Activated naive CD4-positive, alpha-beta T cell (primary cell): ENCODE data around the gene SBF1.
"Not testable (repeated sequence)": the region's sequence is repeated elsewhere in the genome, so short reads cannot be mapped to it uniquely, and the experiment has no call there.

Experiments
- DNase-seq, 4 experiments: peaks; one replicate each; lab custom pipeline; 2025; lab: John Stamatoyannopoulos, UW

Gene SBF1

GRCh38 chr22:50422961-50423815 is 51.6 kb downstream of the SBF1 start:
- DNase-seq, result no peak

- DNase-seq, result no peak
These were observed 52.8 kb downstream of the SBF1 start for GRCh38 chr22:50422046-50422445.

- DNase-seq, result no peak
These were observed 54.3 kb downstream of the SBF1 start for GRCh38 chr22:50420581-50420980.

GRCh38 chr22:50420015-50420414 is 54.8 kb downstream of the SBF1 start:
- DNase-seq, result no peak

GRCh38 chr22:50419116-50419515 is 55.7 kb downstream of the SBF1 start:
- no peak for DNase-seq

DNA sequence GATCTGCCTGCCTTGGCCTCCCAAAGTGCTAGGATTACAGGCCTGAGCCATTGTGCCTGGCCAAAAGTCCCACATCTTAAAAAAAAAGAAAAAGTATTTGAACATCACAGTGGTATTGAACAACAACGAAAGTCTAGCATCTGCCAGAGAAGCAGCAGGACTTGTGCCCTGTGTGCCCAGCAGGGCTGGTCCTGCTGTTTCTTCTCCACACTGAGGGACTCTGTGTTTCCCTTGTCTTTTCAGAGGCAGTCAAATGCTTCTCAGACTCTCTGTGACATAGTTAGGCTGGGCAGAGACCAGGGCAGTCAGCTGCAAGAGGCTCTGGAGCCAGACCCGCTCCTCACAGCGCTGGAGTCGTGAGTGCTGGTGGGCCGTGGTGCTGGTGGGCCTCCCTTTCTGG is 56.2 kb downstream of the SBF1 start:
- no peak for DNase-seq

DNA sequence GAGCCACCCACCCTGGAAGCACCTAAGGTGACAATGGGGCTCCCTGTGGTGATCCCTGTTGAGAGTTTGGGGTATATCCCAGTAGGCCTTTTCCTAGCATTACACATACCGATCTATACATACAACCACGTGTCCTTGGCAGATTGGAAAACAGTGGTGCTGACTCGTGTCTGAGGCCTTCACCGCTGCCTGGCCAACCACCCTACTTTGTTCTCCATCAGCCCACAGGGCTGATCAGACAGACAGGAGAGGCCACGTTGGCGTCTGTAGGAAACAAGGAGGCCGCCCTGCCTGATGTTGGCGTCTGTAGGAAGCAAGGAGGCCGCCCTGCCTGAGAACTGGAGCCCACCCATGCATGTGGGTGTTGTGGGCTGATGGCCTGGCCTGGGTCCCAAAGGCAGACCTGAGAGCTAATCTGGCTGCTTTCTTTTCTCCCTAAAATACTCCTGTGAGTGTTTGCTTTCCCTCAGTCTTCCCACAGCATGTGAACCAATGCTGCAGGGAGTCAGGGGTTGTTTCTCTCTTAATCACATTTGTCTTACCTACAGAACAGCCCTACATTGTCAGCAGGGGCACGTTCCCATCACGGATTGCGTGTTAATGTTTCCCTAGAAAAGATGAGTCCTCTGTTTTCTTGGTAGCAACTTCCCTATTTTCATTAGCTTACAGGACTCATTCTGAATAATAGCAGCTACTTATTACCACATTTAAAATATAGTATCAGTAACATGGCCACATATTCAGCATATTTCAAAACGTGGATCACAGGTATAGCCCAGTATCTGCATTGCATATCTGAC is 57.2 kb downstream of the SBF1 start:
- DNase-seq, result no peak

- DNase-seq, result no peak
These were observed 57.8 kb downstream of the SBF1 start for GRCh38 chr22:50416996-50417395.

- DNase-seq, result no peak
These were observed 59.4 kb downstream of the SBF1 start for GRCh38 chr22:50415426-50415825.

- no peak for DNase-seq
These were observed 60.2 kb downstream of the SBF1 start for GRCh38 chr22:50414476-50415248.

- not testable (repeated sequence) for DNase-seq
These were observed 65.9 kb downstream of the SBF1 start for GRCh38 chr22:50408954-50409353.

DNA sequence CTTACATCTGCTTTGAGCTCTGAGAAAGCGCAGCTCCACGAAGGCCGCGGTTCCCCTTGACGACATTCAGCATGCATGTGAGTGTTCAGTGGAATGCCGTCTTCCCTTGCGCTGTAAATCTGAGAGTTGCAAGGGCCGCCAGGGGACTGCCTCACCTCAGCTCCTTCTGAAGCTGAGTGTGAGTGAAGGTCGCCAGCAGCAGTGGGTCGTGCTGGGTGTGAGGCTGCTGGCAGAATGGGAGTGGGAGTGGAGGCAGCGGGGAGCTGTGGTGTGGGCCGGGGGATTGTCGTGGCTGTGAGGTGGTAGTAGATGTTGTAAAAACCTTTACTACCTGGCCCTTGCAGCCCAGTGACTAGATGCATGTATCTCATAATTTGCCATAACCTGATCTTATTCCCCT is 66.5 kb downstream of the SBF1 start:
- no peak for DNase-seq

DNA sequence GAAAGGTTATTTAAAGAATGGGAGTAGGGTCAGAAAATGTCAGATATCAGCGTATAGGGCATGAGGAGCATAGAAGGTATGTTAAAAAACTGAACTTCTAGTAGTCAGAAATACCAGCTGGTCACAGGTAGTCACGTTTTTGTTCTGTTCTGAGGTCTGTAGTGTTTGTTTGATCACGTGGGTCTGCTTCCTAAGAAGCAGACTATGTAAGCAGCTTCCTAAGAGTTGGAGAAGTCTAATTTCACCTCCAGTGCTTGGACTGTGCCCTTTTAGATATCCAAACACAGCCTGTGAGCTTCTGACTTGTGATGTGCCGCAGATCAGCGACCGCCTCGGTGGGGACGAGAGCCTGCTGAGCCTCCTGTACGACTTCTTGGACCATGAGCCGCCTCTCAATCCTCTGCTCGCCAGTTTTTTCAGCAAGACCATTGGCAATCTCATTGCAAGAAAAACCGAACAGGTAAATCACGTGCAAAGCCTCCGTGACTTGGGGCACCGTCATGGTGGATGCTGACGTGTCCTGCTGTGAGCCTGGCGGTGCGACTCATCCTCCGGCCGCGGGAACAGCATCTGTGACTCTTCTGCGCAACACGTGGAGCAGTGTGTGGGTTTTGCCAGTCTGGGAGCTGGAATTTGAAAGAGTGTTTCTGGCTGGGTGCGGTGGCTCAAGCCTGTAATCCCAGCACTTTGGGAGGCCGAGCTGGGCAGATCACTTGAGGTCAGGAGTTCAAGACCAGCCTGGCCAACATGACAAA is 68.2 kb downstream of the SBF1 start:
- no peak for DNase-seq

GRCh38 chr22:50403701-50404101 is 71.1 kb downstream of the SBF1 start:
- no peak for DNase-seq

- no peak for DNase-seq
These were observed 72.9 kb downstream of the SBF1 start for GRCh38 chr22:50401907-50402306.

DNA sequence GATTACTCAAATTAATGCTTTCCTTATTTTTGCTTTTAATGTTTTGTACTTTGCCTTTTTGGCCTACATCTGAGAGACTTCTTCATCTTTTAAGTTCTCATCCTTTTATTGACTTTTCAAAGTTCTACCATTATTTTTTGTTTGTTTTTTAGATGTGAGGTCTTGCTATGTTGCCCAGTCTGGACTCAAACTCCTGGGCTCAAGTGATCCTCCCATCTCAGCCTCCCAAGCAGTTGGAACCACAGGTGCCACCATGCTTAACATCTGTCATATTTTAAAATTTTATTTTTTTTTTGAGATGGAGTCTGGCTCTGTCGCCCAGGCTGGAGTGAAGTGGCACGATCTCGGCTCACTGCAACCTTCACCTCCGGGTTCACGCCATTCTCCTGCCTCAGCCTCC is 73.9 kb downstream of the SBF1 start:
- DNase-seq, result no peak

- DNase-seq, result no peak
These were observed 74.4 kb downstream of the SBF1 start for GRCh38 chr22:50400406-50400805.

GRCh38 chr22:50399751-50400331 is 75.0 kb downstream of the SBF1 start:
- DNase-seq, result peak in 1 of 4 experiments; percentile 11

DNA sequence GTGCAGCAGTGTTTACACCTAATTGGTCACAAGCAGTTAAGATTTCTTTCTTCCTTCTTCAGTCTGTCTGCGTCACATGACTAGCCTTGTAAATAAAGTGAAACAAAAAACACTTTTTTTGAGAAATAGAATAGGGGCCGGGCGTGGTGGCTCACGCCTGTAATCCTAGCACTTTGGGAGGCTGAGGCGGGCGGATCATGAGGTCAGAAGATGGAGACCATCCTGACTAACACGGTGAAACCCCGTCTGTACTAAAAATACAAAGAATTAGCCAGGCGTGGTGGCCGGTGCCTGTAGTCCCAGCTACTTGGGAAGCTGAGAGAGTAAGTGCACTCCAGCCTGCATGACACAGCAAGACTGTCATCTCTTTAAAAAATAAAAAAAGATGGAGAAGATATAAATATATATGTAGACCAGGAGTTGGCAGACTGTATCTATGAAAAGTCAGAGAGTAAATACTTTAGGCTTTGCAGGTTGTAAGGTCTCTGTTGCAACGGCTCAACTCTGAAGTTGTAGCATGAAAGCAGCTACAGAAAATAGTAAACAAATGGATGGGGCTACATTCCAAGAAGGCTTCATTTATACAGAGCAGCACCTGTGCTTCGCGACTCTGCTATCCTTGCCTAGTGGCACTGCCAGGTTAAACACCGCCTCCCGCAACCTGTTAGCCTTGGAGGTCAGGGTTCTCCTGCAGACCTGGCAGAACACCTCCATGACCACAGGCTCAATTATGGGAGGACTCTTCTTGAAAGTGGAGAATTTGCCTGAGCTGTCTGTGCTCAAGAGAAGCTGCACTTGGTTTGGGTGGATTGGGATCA is 75.8 kb downstream of the SBF1 start:
- no peak for DNase-seq

- DNase-seq, result not testable (repeated sequence)
These were observed 77.3 kb downstream of the SBF1 start for GRCh38 chr22:50397371-50398060.
